ENCODE measurements around the gene GATA2. TPM values are rescaled to one million over a fixed set of nuclear protein-coding genes. Genes with fewer than 3 reads are reported as not detected.

The GATA2 gene
- total RNA-seq, 2 donors from 2014 or later = 181 to 275 TPM

DNA sequence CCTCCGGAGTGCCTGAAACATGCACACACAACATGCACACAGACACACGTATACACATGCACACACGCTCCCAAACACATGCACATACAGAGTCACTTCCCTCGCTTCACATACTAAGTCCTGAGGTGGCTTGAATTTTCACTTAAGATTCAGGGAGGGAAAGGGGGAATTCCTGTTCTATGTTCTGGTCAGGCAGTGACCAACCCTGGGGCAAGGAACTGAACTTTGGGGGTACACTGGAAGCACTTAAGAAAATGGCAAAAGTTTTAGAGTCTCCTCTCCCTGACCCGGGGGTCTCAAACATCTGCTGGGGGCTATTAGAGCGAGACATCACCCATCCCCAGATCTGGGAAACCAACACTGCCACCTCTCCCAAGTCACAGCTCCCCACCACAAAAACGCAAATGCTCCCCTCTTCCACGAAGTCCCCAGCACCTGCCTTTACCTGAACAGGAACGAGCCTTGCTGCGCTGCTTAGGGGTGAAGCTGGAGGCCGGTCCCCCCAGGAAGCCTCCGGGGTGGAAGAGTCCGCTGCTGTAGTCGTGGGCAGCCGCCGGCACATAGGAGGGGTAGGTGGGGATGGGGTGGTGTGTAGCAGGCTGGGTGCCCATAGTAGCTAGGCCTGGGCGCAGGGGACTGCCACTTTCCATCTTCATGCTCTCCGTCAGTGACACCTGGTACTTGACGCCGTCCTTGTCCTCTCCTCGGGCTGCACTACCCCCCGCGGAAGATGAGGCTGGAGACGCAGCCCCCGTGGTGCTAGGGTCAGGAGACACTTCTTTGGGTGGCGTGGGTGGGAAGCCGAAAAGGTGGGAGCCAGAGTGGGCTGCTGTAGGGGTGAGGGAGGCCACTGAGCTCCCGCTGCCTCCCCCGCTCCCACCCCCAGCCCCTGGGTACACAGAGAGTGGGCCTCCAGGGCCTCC lies 7.5 kb downstream of the GATA2 start:
- no peak for DNase-seq (ENCODE audit: low spot score)
- Histone ChIP-seq H3K36me3 (peaks cover 3 to 11% of the 10 kb centered on the region in 2 donors), H3K4me1 (replicated peaks) (peaks cover 20% of the 10 kb centered on the region), H3K4me3 (peak overlapping the region; percentile 85 to 93), H3K9me3 (no peaks in the 10 kb centered on the region), H3K27ac (peak overlapping the region; percentile 99), H3K27me3 (replicated peaks; ENCODE audit: insufficient read depth) (no peaks in the 10 kb centered on the region)
- TF ChIP-seq POLR2A (IDR thresholded peaks at IDR 0.05) = no peak
- no peak for TF ChIP-seq CTCF (IDR thresholded peaks at IDR 0.05)
- no peak for TF ChIP-seq POLR2AphosphoS5 (IDR thresholded peaks at IDR 0.05)
- intact Hi-C loops (cut with DNase I) = no loop called here
- 12% methylated on average over 29 of the region's 29 CpGs for WGBS

DNA sequence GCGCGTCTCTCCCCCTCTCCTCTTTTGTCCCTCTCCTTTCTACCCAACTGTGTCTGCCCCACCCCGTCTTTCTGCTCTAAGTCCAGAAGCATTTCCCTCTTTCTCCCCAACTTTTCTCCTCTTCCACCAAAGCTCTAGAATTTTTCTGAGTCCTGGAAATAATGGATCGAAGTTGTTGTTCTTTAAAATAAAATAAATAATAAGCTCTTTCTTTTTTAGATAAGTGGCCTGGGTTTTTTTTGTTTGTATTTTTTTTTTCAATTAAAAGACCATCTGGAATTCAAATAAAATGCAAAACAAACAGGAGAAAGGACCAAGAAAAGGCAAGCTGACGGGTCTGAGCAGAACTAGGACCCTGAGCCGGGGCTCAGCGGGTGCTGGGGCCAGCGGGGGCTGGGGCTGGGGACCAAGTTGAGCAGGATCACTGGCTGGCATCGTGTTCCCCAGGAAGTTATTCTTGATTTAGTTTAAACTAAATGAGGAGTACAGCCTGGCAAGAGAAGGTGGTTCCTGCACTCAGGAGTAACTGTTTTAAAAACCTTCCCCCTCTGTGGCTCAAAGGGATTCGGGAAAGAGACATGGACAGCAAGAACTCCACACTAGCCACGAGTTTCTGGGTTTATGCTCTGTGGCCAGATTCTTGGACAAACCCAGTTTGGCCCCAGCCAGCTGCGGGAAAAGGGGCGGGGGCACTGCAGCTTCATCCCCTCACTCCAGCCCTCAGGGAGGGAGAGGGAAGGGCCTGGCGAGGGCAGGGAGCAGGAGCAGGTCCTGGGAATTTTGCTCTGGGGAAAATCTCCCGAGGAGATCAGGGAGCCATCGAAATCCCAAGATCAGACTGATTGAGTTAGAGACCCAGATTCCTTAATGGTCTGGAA lies 8.4 kb downstream of the GATA2 start:
- WGBS = 8% methylated on average over 16 of the region's 16 CpGs
- Histone ChIP-seq H3K27me3 (replicated peaks; ENCODE audit: insufficient read depth) (no peaks in the 10 kb centered on the region), H3K4me3 (peak overlapping the region; percentile 85 to 93), H3K36me3 (peaks cover 6 to 18% of the 10 kb centered on the region in 2 donors), H3K4me1 (replicated peaks) (peaks cover 22% of the 10 kb centered on the region), H3K9me3 (no peaks in the 10 kb centered on the region), H3K27ac (peak overlapping the region; percentile 99)
- intact Hi-C loops (cut with DNase I) = loop anchor here (5.0 kb wide), 1 partner anchor 102 kb away; no protein-coding TSS in a partner anchor
- no peak for TF ChIP-seq POLR2AphosphoS5 (IDR thresholded peaks at IDR 0.05)
- no peak for TF ChIP-seq CTCF (IDR thresholded peaks at IDR 0.05)
- DNase-seq (ENCODE audit: low spot score) = no peak

GRCh38 chr3:128483657-128484403 lies 9.2 kb downstream of the GATA2 start:
- intact Hi-C loops (cut with DNase I) = loop anchor here (5.0 kb wide), 1 partner anchor 102 kb away; no protein-coding TSS in a partner anchor
- Histone ChIP-seq H3K27ac (peak overlapping the region; percentile 99), H3K27me3 (replicated peaks; ENCODE audit: insufficient read depth) (no peaks in the 10 kb centered on the region), H3K4me3 (peak overlapping the region; percentile 85 to 93), H3K36me3 (peaks cover 6 to 18% of the 10 kb centered on the region in 2 donors), H3K4me1 (replicated peaks) (peaks cover 22% of the 10 kb centered on the region), H3K9me3 (no peaks in the 10 kb centered on the region)
- 9% methylated on average over 23 of the region's 26 CpGs for WGBS
- DNase-seq (ENCODE audit: low spot score) = no peak
- TF ChIP-seq POLR2AphosphoS5 (IDR thresholded peaks at IDR 0.05) (peak; percentile 1), POLR2A (IDR thresholded peaks at IDR 0.05) (no peak), CTCF (IDR thresholded peaks at IDR 0.05) (no peak)

- WGBS = 17% methylated on average over 33 of the region's 33 CpGs
- H3K4me3 ChIP-seq = peak overlapping the region; percentile 85 to 93
- H3K27ac ChIP-seq = peak overlapping the region; percentile 99
- TF ChIP-seq CTCF (IDR thresholded peaks at IDR 0.05) (no peak), POLR2AphosphoS5 (IDR thresholded peaks at IDR 0.05) (peak; percentile 21)
- H3K27me3 ChIP-seq (replicated peaks; ENCODE audit: insufficient read depth) = no peaks in the 10 kb centered on the region
- intact Hi-C loops (cut with DNase I) = loop anchor here (5.0 kb wide), 1 partner anchor 101 kb away; no protein-coding TSS in a partner anchor
- peaks cover 22% of the 10 kb centered on the region for H3K4me1 ChIP-seq (replicated peaks)
- H3K36me3 ChIP-seq = peaks cover 6 to 18% of the 10 kb centered on the region in 2 donors
- H3K9me3 ChIP-seq = no peaks in the 10 kb centered on the region
- no peak for DNase-seq (ENCODE audit: low spot score)
These were observed 10.0 kb downstream of the GATA2 start for GRCh38 chr3:128482666-128483656.

Measured in prostate gland (tissue), 2 donors.